Measurements from ENCODE around the gene MYCBP2. TPM values are rescaled to one million over a fixed set of nuclear protein-coding genes. Genes with fewer than 3 reads are reported as not detected.

Gene MYCBP2
- 100 to 1,000 TPM in 3 of 4 donors, 10 to 100 TPM in 1; 69.7 to 133 (median 116) TPM for total RNA-seq

- intact Hi-C loops (cut with DNase I; ENCODE audit: low total_unique reads) = no loop called here
- Histone ChIP-seq H3K4me1 (peaks cover 5 to 7% of the 10 kb centered on the region in 2 donors), H3K36me3 (no peaks in the 10 kb centered on the region), H3K27me3 (no peaks in the 10 kb centered on the region), H3K27ac (peak within 1 kb of the TSS; percentile 81 to 86), H3K9me3 (no peaks in the 10 kb centered on the region), H3K4me3 (peak within 1 kb of the TSS; percentile 59 to 69)
- peak; percentile 97 for DNase-seq
- TF ChIP-seq CTCF (IDR thresholded peaks at IDR 0.05) (peak in 2 of 4 experiments; percentile 13 to 20), POLR2A (IDR thresholded peaks at IDR 0.05) (peak; percentile 88 to 96)
Measured at GRCh38 chr13:77326905-77327604, at the start of gene MYCBP2. MYCBP2 (minus strand) TSS chr13:77327094; CDS start chr13:77326775, 319 bp downstream.

GRCh38 chr13:77375560-77376108 is 48.7 kb upstream of the MYCBP2 start:
- no peaks in the 10 kb centered on the region for H3K9me3 ChIP-seq
- no peaks in the 10 kb centered on the region for H3K4me1 ChIP-seq
- no peak for TF ChIP-seq CTCF (IDR thresholded peaks at IDR 0.05)
- TF ChIP-seq POLR2A (IDR thresholded peaks at IDR 0.05) = no peak
- no peaks in the 10 kb centered on the region for H3K36me3 ChIP-seq
- intact Hi-C loops (cut with DNase I; ENCODE audit: low total_unique reads) = no loop called here
- no peak for DNase-seq
- H3K27ac ChIP-seq = no peak overlapping the region
- H3K4me3 ChIP-seq = no peak overlapping the region
- no peaks in the 10 kb centered on the region for H3K27me3 ChIP-seq

- TF ChIP-seq CTCF (IDR thresholded peaks at IDR 0.05) (no peak), POLR2A (IDR thresholded peaks at IDR 0.05) (no peak)
- intact Hi-C loops (cut with DNase I; ENCODE audit: low total_unique reads) = no loop called here
- Histone ChIP-seq H3K36me3 (no peaks in the 10 kb centered on the region), H3K27me3 (no peaks in the 10 kb centered on the region), H3K4me1 (no peaks in the 10 kb centered on the region), H3K27ac (no peak overlapping the region), H3K9me3 (no peaks in the 10 kb centered on the region), H3K4me3 (no peak overlapping the region)
- DNase-seq = no peak
Measured at GRCh38 chr13:77374786-77375185, 47.9 kb upstream of the MYCBP2 start.

- H3K27ac ChIP-seq = no peak overlapping the region
- H3K4me1 ChIP-seq = no peaks in the 10 kb centered on the region
- no peak for DNase-seq
- no peaks in the 10 kb centered on the region for H3K9me3 ChIP-seq
- no peaks in the 10 kb centered on the region for H3K36me3 ChIP-seq
- no peak for TF ChIP-seq POLR2A (IDR thresholded peaks at IDR 0.05)
- no peak for TF ChIP-seq CTCF (IDR thresholded peaks at IDR 0.05)
- intact Hi-C loops (cut with DNase I; ENCODE audit: low total_unique reads) = no loop called here
- H3K4me3 ChIP-seq = no peak overlapping the region
- H3K27me3 ChIP-seq = no peaks in the 10 kb centered on the region
Measured at GRCh38 chr13:77374339-77374738, 47.4 kb upstream of the MYCBP2 start.

GRCh38 chr13:77373502-77373901 is 46.6 kb upstream of the MYCBP2 start:
- Histone ChIP-seq H3K36me3 (no peaks in the 10 kb centered on the region), H3K27me3 (no peaks in the 10 kb centered on the region), H3K9me3 (no peaks in the 10 kb centered on the region), H3K4me3 (no peak overlapping the region), H3K4me1 (no peaks in the 10 kb centered on the region), H3K27ac (no peak overlapping the region)
- intact Hi-C loops (cut with DNase I; ENCODE audit: low total_unique reads) = no loop called here
- DNase-seq = no peak
- TF ChIP-seq POLR2A (IDR thresholded peaks at IDR 0.05) = no peak
